Measurements from ENCODE around the gene AP1AR.
"Not testable (repeated sequence)": the region's sequence is repeated elsewhere in the genome, so short reads cannot be mapped to it uniquely, and the experiment has no call there.

Gene AP1AR

GRCh38 chr4:112279025-112279881 is 47.7 kb downstream of the AP1AR start:
- DNase-seq: no peak

DNA sequence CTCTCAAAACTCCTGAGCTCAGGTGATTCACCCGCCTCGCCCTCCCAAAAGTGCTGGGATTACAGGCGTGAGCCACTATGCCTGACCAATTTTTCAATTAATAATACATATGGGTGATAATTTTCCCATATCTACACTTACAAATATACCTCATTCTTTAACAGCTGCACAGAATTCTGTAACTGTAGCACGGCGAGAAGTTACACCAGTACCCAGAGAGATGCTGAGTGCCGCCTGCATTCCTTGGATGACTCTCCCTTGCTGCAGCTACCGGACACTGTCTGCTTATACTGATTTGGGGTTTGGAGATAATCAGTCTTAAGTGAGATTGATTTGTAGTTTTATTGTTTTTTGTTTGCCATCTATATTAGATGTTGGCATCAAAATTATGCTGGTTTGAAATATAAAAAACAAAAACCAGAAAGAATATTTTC is 48.3 kb downstream of the AP1AR start:
- DNase-seq: no peak

DNA sequence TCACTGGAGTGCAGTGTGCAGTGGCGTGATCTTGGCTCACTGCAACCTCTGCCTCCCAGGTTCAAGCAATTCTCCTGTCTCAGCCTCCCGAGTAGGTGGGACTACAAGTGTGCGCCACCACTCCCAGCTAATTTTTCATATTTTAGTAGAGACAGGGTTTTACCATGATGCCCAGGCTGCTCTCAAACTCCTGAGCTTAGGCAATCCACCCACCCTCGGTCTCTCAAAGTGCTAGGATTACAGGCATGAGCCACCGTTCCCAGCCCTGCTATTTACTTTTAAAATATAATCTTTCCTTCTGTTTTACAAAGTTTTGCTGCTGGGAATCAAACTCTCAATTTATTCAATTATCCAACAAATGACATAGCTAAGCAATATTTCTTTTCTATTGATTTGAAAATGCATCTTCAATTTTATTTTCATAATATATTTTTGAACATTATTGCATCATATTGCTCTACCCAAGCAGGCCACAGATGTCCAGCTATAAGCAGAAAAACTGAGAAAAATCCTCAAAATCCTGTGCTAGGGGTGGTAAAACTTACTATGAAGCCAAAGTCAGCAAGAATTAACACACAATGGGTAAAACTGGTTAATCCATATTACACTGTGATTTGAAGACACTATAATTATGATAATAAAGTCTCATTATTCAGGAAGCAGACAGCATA is 48.9 kb downstream of the AP1AR start:
- no peak for DNase-seq

DNA sequence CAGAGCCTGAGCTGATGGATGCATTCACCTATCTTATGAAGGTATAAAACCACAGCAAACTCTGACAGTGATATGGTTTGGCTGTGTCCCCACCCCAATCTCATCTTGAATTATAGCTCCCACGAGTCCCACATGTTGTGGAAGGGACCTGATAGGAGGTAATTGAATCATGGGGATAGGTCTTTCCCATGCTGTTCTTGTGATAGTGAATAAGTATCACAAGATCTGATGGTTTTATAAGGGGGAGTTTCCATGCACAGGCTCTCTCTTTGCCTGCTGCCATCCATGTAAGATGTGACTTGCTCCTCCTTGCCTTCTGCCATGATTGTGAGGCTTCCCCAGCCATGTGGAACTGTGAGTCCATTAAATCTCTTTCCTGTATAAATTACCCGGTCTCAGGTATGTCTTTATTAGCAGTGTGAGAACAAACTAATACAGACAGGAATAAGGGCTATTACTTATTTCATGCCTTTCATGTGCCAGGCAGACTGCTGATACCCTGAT is 50.4 kb downstream of the AP1AR start:
- not testable (repeated sequence) for DNase-seq

DNA sequence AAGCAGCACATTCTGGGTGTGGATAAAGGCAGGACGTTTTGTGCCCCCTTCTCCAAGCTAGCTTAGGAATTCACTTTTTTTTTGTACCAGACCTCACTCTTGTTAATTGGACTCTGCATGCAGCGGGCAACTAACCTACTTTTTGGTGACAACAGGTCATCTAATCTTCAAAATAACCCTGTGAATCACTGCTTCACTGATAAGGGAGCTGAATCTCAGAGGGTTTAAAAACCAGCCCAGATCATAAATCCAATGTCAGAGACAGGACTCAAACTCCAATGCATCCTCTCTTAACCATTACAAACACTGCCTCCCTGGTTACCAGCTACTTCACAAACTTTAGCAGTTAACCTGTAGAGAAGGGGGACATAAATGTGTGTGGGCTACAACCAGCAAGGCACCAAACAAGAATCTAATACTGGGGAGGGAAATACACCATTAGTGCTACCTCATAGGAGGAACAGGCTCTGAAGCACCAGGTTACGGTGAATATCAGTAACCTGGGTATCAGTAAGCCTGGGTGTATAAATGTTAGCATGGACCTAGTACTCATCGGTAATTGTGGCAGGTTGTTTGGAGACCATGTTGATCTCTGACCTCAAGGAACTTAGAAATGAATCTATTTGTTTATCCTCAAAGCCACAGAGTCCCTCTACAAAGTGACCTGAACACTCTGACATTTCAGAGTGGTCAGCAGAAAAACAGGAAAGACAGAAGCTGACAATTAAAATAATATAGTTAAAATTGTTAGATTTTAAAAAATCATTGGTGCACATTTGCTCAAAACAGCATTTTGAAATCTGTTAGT is 51.5 kb downstream of the AP1AR start:
- DNase-seq: no peak

DNA sequence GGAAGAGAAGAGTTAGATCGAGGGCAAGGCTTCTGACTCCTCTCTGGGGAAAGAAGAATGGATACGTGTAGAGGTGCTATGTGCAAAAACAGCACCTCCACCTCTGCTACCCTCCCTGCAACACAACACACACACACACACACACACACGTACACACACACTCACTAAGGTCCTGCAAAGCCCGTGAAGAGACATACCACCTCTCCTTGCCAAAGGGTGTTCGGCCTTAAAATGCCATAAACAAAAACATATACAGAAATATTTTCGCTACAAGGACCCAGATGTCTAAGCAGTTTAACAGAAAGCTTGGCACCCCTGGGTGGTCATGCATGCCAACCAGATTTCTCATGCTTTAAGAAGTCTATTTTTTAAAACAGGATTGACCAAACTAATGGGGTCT is 52.6 kb downstream of the AP1AR start:
- no peak for DNase-seq

GRCh38 chr4:112284662-112285411 is 53.2 kb downstream of the AP1AR start:
- DNase-seq: peak in 6 of 56 donors; percentile 2 to 22 (median 4)

DNA sequence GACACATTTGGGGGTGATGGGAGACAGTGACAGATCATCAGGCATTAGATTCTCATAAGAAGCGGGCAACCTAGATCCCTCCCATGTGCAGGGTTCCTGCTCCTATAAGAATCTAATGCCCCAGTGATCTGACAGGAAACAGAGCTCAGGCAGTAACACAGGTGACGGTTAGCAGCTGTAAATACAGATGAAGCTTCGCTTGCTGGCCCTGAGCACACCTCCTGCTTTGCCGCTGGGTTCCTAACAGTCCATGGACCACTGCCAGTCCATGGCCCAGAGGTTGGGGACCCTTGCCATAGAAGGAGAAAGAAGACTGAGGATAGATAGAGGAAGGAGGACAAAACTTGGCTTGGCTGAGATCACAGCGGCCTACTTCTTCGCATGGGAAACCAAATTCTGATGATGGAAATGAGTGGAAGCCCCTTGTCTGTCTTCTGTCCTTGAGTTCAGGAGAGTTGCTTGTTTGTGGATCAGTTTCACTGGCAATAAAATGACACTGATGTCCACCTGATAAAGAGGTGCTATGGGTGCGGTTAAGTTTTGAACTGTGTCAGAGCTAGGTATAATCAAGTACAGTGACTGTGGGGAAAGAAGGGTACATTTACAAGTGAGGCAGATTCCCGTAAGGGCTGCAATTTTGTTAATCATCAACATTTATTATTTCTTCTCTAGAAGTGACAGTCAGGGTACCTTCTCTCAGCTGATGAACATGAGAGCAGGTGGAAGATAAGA is 55.8 kb downstream of the AP1AR start:
- DNase-seq: no peak

GRCh38 chr4:112288455-112288854 is 56.9 kb downstream of the AP1AR start:
- DNase-seq: no peak

DNA sequence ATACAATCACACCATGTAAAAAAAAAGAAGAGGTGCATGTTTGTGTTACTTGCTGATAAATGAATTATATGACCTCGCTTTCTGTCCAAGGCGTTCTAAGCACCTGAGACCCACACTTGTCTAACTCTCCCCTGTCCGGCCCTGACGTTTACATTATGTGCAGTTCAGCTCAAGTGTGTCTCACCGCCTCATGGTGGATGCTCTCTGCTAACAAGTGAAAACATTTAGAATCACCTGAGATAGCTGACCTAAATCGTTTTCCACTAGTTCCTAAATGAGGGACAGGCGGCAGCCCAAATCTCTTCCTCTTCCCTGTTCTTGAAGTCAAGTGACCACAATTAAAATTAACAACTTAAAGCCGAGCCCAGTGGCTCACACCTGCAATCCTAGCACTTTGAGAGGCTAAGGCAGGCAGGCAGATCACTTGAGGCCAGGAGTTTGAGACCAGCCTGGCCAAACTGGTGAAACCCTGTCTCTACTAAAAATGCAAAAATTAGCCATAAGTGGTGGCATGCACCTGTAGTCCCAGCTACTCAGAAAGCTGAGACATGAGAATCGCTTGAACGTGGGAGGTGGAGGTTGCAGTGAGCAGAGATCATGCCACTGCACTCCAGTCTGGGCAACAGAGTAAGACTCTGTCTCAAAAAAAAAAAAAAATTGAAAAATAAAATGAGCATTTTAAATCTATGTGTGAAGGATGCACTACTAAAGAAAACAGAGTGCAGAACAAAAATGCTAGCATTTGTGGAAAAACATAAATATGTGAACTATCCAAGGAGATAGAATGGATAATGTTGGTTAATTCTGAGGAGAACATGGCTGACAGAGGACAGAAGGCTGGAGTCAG is 58.0 kb downstream of the AP1AR start:
- no peak for DNase-seq

DNA sequence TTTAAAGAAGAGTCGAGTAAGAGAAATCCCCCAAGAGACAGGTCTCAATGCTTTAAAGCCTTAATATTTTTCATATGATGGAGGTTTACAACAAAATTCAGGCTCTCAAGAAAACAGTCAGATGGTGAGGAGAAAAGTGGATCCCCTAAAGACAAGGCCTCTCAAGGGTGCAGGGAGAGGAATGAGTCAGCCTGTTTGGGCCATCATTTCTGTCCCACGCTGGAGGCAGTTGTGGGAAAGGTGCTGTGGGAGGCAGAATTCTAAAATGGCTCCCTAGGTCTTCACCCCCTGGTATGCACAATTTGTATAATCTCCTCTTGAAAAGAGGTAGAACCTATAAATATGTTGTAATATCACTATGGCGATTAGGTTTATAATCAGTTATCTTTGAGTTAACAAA is 58.8 kb downstream of the AP1AR start:
- no peak for DNase-seq

DNA sequence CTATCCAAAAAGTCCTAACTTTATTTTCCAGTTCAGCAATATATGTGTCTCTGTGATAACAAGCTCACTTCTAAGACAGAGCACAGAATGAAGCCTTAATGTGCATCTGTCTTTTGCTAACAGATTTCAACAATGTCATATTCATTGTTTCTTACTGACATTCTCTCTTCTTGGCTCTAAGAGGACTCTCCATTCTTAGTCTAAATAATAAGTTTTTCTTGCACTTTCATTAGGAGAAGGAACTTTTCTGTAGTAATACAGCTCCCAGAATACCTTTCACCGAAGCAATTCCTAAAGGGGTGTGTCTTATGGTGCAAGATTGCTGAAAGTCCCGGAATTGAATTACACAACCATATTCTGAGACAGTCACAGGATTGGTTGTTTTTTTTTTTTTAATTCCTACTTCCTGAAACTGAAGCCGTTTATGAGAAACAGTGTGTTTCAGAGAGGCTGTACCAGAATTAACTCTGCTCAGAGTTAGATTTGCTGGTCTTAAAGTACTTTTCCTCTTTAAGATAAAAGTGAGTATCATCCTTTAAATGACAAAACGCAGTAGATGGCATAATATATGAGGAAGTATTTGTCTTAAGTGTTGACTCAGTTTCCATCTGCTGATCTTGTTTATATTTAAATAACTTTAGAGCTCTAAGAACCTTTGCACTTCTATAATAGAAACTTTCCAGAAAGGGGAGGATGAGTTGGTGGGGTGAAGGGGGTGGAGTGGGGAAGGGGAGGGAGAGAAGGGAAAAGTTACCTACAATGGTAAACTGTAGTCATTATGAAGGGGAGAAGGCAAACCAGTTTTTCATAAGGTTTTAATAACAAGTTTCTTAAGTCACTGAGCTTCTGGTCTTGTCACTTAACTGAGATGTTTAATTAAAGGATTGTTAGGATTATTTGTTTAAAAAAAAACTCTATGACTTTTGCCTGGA is 65.6 kb downstream of the AP1AR start, which contains the start of gene ALPK1:
TSS of gene ALPK1 (plus strand) at position 421 of the 932 bp plus-strand sequence.
- DNase-seq: no peak

DNA sequence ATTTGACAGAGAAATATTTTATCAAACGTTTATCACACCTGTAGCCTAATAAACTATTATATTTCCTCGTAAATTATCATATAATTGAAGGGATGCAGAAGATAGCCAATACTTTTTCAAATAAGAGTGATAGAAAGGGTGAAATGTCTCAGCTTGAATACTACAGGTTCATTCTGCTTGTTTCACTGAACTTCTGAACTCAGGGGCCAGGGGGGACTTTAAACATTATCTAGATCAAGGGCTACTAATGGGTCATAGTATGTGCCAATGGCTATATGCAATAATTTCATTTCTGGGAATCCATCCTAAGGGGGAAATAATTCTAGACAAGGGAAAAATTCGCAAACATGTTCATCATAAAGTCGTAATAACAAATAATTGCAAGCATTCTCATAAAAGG is 68.1 kb downstream of the AP1AR start:
- DNase-seq: no peak

DNA sequence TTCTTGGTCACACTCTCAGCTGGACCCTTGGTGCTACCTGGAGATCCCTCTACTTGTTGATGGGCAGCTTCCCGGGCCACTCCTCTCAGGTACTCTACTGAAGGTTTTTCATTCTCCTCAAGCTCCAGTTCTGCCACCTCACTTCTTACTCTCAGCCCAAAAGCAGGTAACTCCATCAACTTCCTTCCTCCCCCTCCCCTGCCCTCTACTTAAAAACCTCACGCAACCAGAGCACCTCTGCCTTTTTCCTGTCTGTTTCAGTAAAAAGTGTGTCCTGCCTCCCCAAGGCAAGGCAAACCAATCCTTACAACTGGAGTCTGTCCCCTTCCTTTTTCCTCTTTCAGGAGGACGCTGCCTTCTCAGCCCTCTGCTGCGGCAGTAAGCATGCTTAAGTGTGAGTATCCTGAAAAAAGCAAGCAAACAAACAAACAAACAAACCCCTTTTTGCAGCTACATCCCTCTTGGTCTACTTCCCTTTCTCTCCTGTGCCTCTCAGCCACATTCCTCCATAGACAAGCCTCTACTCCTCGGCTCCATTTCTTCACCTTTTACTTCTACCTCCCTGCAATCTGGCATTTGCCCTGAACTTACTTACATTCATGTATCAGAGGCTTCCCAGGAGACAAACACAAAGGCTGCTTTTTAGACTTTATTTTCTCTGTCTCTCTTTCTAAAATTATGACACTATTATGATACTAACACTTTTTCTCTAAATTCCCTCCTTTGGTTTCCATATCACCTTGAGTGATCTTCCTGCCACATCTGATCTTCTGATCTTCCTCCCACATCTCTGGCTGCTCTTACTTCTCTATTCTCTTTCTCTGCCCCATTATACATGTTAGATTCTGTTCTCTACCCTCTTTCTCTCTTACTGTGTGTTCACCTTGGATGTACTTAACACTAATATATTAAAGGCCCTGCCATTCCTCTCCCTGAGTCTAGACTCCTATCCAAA is 71.0 kb downstream of the AP1AR start:
- no peak for DNase-seq

DNA sequence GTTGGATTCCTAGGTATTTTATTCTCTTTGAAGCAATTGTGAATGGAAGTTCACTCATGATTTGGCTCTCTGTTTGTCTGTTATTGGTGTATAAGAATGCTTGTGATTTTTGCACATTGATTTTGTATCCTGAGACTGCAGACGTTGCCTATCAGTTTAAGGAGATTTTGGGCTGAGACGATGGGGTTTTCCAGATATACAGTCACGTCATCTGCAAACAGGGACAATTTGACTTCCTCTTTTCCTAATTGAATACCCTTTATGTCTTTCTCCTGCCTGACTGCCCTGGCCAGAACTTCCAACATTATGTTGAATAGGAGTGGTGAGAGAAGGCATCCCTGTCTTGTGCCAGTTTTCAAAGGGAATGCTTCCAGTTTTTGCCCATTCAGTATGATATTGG is 73.9 kb downstream of the AP1AR start:
- DNase-seq: not testable (repeated sequence)

- DNase-seq: peak in 8 of 56 donors; percentile 5 to 30 (median 14)
Observed at GRCh38 chr4:112309263-112309791, 77.7 kb downstream of the AP1AR start.

All from amygdala (tissue), 56 donors.